GM12864 (cell line): Measurements from ENCODE around the gene ZFP36L1.

Experiments
- DNase-seq: peaks from one replicate; pipeline ENCODE4 v3.0.0-alpha.2; 2011; ENCODE audit warnings: low read depth
- H3K4me3 ChIP-seq: 2 replicates; pipeline ENCODE4 v1.5.1; 2011; ENCODE audit warnings: mild to moderate bottlenecking, low read depth, low read length, control low read depth
- TF ChIP-seq, protein P1 (sequence below): IDR thresholded peaks from 2 replicates; pipeline ENCODE4 v1.5.1; 2011; ENCODE audit warnings: low read depth, mild to moderate bottlenecking, moderate library complexity, low read length, control low read depth, inconsistent platforms; ENCODE audit errors: missing control alignments

Gene ZFP36L1

DNA sequence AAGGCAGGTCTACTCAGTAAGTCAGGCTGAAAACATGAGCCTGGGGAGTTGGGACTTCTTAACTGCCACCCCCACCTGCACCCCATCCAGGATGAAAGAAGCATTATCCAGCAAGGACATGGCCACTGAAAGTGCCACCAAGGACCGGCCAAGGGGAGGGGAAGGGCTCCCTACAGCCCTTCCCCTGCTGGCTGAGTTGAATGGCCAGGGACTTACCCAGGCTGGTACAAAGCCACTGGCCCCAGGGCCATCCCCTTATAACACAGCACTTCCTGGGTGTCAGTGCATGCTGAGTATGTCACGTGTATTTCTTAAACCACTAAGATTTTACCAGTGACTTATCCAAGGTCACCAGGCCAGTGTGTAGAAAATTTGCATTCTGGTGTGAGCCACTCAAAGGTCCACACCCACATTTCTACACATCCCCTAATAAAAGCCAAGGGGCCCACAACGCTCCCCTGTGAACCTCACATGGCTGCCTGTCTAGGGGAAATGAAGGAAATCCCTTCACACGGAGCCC is 29.3 kb upstream of the ZFP36L1 start:
- TF ChIP-seq, protein P1, sequence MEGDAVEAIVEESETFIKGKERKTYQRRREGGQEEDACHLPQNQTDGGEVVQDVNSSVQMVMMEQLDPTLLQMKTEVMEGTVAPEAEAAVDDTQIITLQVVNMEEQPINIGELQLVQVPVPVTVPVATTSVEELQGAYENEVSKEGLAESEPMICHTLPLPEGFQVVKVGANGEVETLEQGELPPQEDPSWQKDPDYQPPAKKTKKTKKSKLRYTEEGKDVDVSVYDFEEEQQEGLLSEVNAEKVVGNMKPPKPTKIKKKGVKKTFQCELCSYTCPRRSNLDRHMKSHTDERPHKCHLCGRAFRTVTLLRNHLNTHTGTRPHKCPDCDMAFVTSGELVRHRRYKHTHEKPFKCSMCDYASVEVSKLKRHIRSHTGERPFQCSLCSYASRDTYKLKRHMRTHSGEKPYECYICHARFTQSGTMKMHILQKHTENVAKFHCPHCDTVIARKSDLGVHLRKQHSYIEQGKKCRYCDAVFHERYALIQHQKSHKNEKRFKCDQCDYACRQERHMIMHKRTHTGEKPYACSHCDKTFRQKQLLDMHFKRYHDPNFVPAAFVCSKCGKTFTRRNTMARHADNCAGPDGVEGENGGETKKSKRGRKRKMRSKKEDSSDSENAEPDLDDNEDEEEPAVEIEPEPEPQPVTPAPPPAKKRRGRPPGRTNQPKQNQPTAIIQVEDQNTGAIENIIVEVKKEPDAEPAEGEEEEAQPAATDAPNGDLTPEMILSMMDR, result no peak
- DNase-seq, result peak; percentile 91
- H3K4me3 ChIP-seq, result peak overlapping the region; percentile 46

- DNase-seq, result no peak
- TF ChIP-seq, protein P1, result no peak
- peak overlapping the region; percentile 46 for H3K4me3 ChIP-seq
Observed at GRCh38 chr14:68820999-68821683, 28.3 kb upstream of the ZFP36L1 start.

DNA sequence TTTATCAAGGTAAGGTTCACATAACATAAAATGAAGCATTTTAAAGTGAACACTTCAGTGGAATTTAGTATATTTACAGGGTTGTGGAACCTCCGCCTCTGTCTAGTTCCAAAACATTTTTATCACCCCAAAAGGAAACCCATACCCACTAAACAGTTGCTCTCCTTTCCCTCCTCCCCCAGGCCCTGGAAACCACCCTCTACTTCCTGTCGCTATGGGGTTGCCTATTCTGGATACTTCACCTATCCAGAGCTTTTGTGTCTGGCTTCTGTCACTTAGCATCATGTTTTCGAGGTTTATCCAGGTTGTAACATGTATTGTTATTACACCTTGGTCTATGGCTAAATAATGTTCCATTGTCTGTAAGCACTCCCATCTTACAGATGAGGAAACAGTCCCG is 27.7 kb upstream of the ZFP36L1 start:
- TF ChIP-seq, protein P1, result no peak
- no peak for DNase-seq
- H3K4me3 ChIP-seq, result peak overlapping the region; percentile 46

GRCh38 chr14:68820119-68820518 is 27.3 kb upstream of the ZFP36L1 start:
- TF ChIP-seq, protein P1, result no peak
- no peak for DNase-seq
- H3K4me3 ChIP-seq, result no peak overlapping the region

GRCh38 chr14:68819260-68819691 is 26.4 kb upstream of the ZFP36L1 start:
- no peak overlapping the region for H3K4me3 ChIP-seq
- DNase-seq, result no peak
- TF ChIP-seq, protein P1, result no peak

DNA sequence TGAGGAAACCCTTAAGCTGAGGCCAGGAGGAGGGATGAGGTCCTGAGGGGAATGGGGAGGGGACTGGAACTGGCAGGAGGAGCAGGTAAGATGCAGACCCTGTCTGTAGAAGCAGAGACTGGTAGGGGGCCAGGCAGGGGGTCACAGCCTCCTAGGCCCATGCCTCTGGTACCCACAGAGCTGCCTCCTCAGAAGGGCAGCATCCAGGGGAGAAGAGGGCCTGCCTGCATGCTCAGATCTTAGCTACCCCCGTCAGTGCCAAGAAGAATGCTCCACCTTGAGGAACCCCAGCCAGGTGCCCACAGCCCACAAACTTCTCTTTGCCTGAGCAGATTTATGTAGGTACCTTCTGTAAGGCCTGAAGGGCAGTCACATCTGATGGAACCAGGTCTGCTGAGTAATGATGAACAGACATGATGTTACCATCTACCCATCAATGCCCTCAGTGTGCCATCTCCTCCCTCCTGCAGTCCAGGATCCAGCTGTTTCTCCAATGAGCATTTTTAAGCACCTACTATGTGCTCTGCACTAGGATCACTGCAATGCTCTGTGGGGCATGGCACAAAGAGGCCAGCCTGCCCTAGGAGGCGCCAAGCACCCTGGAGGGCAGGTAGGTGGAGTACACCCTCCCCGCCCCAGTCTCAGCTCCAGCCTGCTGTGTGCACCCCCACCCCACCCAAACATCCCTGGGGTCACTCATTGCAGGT is 24.8 kb upstream of the ZFP36L1 start:
- H3K4me3 ChIP-seq, result no peak overlapping the region
- DNase-seq, result no peak
- TF ChIP-seq, protein P1, result no peak

DNA sequence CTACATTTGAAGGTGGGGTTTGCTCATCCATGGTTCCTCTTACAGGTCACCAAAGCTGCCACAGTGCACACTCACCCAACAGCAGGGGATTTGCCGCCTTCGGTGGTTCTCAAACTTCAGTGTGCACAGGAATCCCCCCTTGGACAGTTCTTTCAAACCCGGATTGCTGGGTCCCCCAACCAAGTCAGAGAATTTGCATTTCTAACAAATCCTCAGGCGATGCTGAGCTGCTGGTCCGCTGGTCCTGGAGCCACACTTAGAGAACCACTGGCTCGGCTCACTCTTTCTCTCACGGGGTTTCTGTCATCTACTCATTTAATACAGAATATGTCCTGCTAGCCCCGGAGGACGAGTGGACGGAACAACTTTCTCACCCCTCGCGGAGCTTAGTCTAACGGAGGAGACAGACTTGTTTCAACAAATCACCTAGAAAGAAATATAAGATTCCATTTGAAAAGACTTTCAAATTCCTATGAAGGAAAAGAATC is 24.1 kb upstream of the ZFP36L1 start:
- DNase-seq, result no peak
- H3K4me3 ChIP-seq, result no peak overlapping the region; the same call in 1 of the 2 replicates
- TF ChIP-seq, protein P1, result no peak
